DND-41 (cell line): ENCODE results near the gene EPC1.

Experiments used
- CTCF ChIP-seq: IDR thresholded peaks from 2 replicates; pipeline ENCODE4 v1.5.1; 2012; ENCODE audit warnings: borderline replicate concordance, low read length, moderate library complexity, mild to moderate bottlenecking; ENCODE audit not compliant: poor library complexity, severe bottlenecking; ENCODE audit errors: extremely low read depth
- EZH2 ChIP-seq: IDR thresholded peaks from 3 replicates; pipeline ENCODE4 v1.6.1; 2012; ENCODE audit warnings: borderline replicate concordance, low read depth, mild to moderate bottlenecking, moderate library complexity, low read length, inconsistent platforms; ENCODE audit not compliant: severe bottlenecking

- TF ChIP-seq CTCF (no peak), EZH2 (no peak)
These were observed 28.7 kb upstream of the EPC1 start for GRCh38 chr10:32375631-32376030.
